NCI-H128 (cell line): ENCODE data around the gene PRAC2.

Experiments
- DNase-seq: peaks from one replicate; lab custom pipeline; 2025; ENCODE audit not compliant: unreplicated experiment; lab: John Stamatoyannopoulos, UW

Gene PRAC2

GRCh38 chr17:48720266-48721008 is 2.5 kb upstream of the PRAC2 start:
- no peak for DNase-seq

- no peak for DNase-seq
Measured at GRCh38 chr17:48721009-48721402, 2.0 kb upstream of the PRAC2 start.

GRCh38 chr17:48722201-48722907 is 631 bp upstream of the PRAC2 start, which contains the start of gene PRAC1:
Gene PRAC1 (minus strand): TSS chr17:48722518. CDS start chr17:48722392, 126 bp downstream.
- DNase-seq = no peak

GRCh38 chr17:48723423-48724250 is 652 bp downstream of the PRAC2 start:
- DNase-seq = no peak

GRCh38 chr17:48724251-48725003 is 1.4 kb downstream of the PRAC2 start:
- DNase-seq = peak; percentile 12

DNA sequence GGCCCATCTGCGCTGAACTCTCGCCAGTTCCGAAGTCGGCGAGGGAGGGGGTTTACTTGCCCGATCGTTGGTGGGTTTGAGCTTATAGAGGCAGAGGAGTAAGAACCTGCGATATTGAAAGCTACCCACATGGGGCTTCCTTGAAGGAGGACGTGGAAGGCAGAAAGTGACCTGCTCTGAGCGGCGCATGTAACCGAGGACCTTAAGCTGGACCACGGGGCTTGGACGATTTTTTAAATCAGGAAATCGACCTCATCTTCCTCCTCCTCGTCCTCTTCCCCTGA is 2.0 kb downstream of the PRAC2 start:
- DNase-seq = no peak

DNA sequence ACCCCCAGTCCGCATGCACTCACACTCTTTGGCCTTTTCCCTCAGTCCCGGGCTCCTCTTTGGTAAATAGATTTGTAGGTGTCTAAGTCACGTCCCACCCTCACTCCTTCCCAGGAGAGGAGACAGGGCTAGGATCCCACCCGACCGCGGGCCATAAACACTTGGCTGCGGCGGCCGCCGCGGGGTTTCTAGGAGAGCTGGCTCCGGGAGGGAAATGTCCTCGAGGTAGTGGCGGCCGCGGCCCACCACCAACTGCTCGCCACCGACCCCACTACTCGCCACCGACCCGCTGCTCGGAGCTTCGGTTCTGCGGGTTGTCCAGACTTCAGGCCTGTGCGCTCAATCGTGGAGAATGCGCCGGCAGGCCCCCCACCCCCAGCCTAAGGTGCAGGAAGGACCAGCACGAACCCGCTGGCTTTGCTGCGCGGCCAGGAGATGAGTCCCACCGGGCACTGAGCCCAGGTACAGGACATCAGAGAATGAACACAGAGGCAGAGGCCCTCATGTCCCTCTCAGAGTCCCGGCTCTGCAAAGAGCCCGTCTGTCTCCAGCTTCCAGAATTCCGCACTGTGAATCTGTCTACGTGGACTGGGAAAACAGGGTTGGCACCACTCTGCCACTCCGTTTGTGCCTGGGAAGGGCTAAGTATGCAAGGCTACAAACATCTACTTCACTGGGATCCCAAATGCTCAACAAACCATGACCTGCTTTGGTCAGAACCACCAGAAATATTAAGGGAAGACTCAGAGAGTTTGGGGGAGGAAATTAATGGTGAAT is 2.5 kb downstream of the PRAC2 start:
- DNase-seq = no peak

GRCh38 chr17:48726114-48726915 is 3.3 kb downstream of the PRAC2 start:
- DNase-seq = no peak

DNA sequence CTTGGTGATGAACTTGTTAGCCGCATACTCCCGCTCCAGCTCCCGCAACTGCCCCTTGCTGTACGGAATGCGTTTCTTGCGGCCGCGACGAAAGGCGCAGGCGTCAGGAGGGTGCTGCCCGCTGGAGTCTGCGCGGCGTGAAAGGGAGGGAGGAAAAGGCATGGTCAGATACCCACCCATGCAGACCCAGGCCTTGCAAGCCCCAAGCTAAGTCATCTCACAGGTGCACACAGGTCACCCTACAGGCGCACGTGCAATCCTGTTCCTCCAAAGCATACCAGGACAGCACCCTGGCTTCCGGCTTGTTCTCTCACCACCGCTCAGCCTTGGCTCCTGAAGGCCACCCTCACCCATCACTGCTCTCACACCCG is 3.9 kb downstream of the PRAC2 start:
- no peak for DNase-seq

- DNase-seq = no peak
Measured at GRCh38 chr17:48727415-48728175, 4.6 kb downstream of the PRAC2 start.

DNA sequence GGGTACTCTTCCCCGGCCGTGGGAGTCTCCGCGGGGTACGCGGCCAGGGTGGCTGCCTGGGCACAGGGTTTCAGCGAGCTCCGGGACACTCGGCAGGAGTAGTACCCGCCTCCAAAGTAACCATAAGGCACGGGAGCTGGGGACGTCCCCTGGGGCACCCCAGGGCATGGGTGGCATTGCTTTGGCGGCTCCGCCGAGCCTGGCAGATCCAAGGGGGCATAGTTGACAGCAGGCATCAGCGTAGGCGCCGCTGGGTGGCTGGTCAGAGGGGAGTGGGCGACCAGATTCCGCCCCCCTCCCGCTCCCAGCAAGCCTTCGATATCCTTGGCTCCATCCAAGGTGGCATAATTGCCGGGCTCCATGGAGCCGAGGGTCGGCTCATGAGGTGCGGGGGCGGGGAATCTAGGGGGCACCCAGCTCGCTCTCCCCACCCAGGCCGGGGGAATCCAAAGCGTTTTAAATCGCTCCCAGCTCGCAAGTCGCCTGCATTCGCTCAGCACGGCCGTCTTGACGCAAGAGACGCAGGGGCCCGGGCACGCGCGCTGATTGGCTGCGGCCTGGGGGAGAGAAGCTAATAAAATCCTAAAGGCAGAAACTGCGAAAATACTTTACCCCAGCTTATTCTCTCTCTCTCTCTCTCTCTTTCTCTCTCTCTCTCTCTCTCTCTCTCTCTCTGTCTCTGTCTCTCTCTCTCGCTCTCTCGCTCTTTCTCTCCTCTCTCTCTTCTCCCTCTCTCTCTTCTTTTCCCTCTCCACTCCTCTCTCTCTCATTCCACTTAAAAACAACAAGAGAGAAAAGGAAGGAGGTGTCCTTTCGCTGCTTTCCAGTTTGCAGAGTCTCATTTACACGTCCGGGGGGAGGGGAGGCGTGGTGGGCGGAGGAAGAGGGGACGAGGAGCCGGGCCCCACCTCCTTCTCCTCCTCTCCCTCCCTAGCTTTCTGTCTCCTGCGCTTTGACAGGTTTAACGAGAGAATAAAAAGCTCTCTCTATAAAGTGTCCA is 5.5 kb downstream of the PRAC2 start, which contains the start of gene HOXB13:
TSS of gene HOXB13 (minus strand) at position 519 of the 1,000 bp plus-strand sequence. CDS start at position 362, 157 bp downstream.
- peak; percentile 14 for DNase-seq

GRCh38 chr17:48729335-48730239 is 6.6 kb downstream of the PRAC2 start:
- no peak for DNase-seq

DNA sequence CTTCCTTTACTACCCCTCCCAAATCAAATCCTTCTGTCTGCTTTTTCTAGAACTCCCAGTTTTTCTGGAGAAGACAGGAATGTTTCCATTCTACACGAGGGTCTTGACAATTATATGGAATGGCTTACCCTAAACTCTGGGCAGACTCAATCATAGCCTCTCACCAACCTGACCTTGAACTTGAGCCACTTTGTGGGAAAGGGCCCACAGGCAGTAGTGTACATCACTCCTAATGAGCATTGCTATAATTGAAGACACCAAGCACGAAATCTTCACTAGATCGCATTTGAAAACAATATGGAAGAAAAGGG is 7.2 kb downstream of the PRAC2 start:
- DNase-seq = no peak

GRCh38 chr17:48731355-48731754 is 8.4 kb downstream of the PRAC2 start:
- no peak for DNase-seq

GRCh38 chr17:48732688-48733629 is 10.0 kb downstream of the PRAC2 start:
- DNase-seq = no peak
